Stimulated activated CD8-positive, alpha-beta memory T cell treated with anti-CD3 and anti-CD28 coated beads, Interleukin-4, amount 100 ng/mL, for 1 hour (primary cell): ENCODE results near the gene USP8.
"Not testable (repeated sequence)": the region's sequence is repeated elsewhere in the genome, so short reads cannot be mapped to it uniquely, and the experiment has no call there.

Experiments used
- DNase-seq, 2 donors: peaks; one replicate each; pipeline ENCODE4 v3.0.0-alpha.2; 2020; ENCODE audit warnings: low read depth in 2 of 2, low spot score in 1 of 2

USP8 gene

GRCh38 chr15:50438251-50438650 is 14.0 kb downstream of the USP8 start:
- DNase-seq, result no peak

- no peak for DNase-seq
Observed at GRCh38 chr15:50440932-50441331, 16.7 kb downstream of the USP8 start.

DNA sequence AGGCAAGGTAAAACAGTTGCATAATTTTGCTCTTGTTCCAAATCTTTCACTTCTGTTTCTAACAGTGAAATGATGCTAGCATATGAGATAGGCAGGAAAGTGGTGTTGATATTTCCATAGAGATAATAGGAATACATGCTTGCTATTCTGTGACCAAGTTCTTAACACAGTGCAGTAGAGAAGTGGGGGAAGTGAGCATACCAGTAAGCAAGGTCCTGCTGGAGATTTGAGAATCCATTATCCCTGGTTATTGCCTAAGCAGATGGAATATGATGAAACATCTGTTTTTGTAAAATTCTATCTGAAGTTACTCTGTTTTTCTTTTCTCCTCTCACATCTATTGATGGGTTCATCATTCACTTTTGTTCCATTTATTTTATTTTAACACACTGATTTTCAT is 28.7 kb downstream of the USP8 start:
- DNase-seq, result no peak

DNA sequence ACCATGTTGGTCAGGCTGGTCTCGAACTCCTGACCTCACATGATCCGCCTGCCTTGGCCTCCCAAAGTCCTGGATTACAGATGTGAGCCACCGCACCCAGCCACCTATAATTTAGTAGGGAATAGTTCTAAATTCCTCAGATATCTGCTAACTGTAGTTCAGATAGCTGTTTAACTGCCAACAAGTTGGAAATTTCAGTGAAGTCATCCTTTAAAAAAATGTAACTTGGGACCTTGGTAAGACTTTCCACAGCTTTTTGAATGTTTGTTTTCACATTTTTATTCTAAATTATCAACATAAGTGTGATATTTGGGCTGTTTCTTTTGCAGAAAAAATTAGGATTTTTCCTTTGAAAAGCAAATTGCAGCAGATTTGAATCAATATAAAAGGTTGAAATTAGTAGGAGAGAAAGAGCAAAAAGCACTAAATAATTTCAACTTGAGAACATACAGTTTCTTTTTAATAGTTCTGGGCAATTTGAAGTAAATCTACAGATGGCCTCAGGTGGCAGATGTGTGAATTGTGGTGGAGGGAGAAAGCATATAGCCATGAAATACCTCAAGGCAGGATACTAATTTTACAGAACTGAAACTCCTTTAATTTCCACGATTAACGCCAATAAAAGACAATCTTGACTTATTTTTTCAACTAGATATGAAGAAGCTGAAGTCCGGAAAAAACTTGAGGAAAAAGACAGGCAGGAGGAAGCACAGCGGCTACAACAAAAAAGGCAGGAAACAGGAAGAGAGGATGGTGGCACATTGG is 34.3 kb downstream of the USP8 start:
- DNase-seq, result no peak

DNA sequence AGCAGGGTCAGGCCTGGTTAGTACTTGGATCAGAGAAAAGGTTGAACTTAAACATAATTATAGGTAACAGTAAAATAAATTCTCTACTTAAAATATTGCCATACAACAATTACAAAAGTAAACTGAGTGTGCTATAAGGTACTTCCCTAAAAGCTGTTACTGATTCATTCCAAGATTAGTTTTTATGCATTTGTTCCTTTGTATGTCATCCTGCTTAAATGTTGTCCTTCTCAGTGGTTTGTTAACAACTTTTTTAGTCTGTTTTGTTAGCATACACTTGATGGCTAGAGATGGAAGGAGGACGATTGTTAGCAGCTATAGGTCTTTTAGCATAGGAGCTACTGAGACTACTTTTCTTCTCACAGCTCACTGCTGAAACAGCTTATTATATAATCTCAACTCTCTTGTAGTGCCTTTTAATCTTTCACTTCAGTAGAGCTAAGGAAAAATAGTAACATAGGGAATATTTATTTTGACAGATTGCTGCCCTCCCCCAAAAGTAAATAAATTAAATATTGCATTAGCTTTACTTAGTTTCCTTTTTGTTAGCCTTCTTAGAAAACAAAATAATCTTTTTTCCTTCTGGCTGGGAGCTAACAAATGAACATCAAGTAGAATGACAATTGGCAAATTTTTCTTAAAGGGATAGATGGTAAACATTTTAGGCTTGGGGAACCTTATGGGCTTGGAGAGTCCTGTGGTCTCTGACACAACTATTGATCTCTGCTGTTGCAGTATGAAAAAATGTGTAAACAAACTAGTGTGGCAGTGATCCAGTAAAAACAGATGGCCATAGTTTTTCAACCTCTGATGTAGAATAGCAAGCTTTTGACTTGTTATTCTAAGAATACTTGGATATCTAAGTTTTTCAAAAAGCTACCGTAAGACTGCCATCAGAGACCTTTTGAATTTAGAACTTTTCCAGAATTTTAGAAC is 39.5 kb downstream of the USP8 start:
- DNase-seq, result no peak

GRCh38 chr15:50471072-50471471 is 46.9 kb downstream of the USP8 start:
- DNase-seq, result no peak

DNA sequence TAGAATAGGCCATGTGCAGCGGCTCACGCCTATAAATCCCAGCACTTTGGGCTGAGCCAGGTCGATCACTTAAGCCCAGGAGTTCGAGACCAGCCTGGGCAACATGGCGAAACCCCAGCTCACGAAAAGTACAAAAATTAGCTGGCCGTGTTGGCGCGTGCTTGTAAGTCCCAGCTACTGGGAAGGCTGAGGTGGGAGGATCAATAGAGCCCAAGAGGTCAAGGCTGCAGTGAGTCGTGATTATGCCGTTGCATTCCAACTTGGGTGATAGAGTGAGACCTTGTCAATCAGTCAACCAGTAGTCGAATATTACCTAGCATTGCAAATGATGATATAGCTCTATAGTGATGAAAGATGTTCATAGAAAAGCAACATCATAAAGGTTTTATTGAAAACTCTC is 51.9 kb downstream of the USP8 start:
- no peak for DNase-seq

- no peak for DNase-seq
Observed at GRCh38 chr15:50484781-50485180, 60.6 kb downstream of the USP8 start.

GRCh38 chr15:50485389-50485788 is 61.2 kb downstream of the USP8 start:
- no peak for DNase-seq

- DNase-seq, result no peak
Observed at GRCh38 chr15:50487287-50487686, 63.1 kb downstream of the USP8 start.

GRCh38 chr15:50493625-50494024 is 69.4 kb downstream of the USP8 start:
- no peak for DNase-seq

DNA sequence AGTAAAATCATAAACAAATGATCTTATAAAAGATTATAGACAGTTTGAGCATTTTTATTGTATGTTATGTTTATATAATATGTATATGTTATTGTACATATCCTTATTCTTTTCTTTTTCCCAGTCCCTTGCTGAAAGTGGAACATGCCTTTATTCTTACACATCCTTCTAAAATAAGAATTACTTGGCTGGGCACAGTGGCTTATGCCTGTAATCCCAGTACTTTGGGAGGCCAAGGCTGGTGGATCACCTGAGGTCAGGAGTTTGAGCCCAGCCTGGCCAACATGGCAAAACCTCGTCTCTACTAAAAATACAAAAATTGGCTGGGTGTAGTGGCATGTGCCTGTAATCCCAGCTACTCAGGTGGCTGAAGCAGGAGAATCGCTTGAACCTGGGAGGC is 70.3 kb downstream of the USP8 start:
- not testable (repeated sequence) for DNase-seq

DNA sequence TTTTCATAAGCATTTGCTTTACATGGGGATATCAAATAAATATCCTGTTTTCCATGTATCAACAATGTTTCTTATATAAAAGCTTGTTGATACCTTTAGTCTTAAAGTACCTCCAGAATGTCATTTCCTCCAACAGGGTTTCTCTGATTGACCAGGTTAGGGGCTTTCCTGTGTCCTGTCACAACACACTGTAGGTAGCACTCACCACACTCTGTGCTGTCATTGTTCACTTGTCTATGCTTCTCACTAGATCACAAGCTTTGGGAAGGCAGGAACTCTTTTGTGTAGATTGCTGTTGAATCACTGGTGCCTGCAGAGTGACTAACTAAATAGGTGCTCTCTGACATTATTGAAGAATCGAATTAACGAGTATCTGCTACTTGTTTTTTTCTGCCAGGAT is 72.5 kb downstream of the USP8 start:
- DNase-seq, result no peak

- no peak for DNase-seq
Observed at GRCh38 chr15:50500352-50500751, 76.1 kb downstream of the USP8 start.

GRCh38 chr15:50501815-50502214 is 77.6 kb downstream of the USP8 start:
- no peak for DNase-seq

- no peak for DNase-seq
Observed at GRCh38 chr15:50503144-50503543, 78.9 kb downstream of the USP8 start.

DNA sequence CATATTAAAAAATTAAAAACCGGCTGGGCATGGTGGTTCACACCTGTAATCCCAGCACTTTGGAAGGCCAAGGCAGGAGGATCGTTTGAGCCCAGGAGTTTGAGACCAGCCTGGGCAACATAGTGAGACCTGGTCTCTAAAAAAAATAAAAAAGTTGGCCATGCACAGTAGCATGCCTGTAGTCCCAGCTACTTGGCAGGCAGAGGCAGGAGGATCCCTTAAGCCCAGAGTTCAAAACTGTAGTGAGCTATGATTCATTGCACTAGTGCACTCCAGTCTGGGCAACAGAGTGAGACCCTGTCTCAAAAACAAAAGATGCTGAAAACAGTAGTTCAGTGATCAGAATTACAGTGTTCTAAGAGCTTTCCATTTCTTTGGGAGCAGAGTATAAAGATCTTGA is 81.5 kb downstream of the USP8 start:
- DNase-seq, result not testable (repeated sequence)

DNA sequence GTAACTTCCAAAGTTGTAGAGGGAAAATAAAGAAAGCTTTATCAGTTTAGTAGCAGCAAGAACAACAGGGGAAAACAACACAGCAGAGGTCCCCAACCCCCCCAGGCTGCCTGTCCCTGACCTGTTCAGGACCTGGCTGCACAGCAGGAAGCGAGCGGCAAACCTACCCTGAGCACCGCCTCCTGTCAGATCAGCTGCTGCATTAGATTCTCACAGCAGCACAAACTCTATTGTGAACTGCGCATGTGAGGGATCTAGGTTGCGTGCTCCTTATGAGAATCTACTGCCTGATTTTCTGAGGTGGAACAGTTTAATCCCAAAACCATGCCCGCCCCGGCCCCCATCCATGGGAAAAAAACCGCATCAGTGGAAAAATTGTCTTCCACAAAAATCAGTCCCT is 81.9 kb downstream of the USP8 start:
- DNase-seq, result no peak

DNA sequence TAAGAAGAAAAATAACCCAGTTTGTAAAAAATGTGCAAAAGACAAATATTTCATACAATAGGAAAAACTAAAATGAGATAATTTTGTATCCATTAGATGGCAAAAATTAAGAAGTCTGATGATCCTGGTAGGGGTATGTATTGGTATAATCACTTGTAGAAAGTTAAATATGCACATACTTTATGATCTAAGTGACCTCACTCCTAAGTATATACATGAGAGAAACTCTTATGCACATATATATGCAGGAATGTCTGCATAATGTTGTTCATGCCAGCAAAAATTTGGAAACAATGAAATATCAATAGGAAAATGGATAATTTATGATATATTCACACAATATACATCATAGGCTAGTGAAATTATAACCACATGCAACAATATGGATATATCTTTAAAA is 88.8 kb downstream of the USP8 start:
- DNase-seq, result no peak

- DNase-seq, result no peak
Observed at GRCh38 chr15:50519740-50520425, 95.7 kb downstream of the USP8 start.

DNA sequence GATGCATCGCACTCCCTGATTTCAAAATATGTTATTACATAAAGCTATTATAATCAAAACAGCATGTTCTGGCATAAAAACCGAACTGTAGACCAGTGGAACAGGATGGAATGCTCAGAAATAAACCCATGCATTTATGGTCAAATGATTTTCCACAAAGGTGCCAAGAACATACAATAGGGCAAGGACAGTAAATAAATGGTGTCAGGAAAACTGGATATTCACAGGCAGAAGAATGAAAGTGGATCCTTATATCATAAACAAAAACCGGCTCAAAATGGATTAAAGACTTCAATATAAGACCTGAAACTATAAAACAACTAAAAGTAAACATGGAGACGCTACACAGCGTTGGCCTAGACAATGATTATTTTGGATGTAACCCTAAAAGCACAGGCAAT is 99.6 kb downstream of the USP8 start:
- DNase-seq, result no peak

DNA sequence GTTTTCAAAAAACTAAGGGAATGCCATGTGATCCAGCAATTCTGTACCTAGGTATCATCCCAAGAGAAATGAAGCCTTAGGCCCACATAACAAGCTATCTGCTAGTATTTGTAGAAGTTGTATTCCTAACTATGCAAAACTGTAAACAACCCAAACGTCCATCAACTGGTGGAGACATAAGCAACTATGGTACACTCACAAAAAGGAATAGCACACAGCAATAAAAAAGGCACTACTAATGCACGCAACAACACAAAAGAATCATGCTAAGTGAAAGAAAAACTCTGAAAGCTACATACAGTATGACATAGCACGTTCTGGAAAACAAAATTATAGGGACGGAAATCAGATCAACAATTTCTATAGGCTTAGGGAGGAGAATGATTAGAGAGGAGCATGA is 107.0 kb downstream of the USP8 start:
- DNase-seq, result no peak
